Activated CD8-positive, alpha-beta memory T cell treated with anti-CD3 and anti-CD28 coated beads, Interleukin-2, amount 50 U/mL, for 24 hours (primary cell): Measurements from ENCODE around the gene SMYD4.
"Not testable (repeated sequence)": the region's sequence is repeated elsewhere in the genome, so short reads cannot be mapped to it uniquely, and the experiment has no call there.

Experiments
- DNase-seq: peaks from one replicate; pipeline ENCODE4 v3.0.0-alpha.2; 2020; ENCODE audit errors: extremely low read depth

The SMYD4 gene

GRCh38 chr17:1829592-1830257 is at the start of gene SMYD4, which contains the start of gene RPA1:
Gene SMYD4, minus strand, starts transcription at chr17:1829902. Its CDS starts 1,908 bp downstream, at chr17:1827994.
Gene RPA1, plus strand, starts transcription at chr17:1830005. Its CDS starts 89 bp downstream, at chr17:1830094.
- peak; percentile 50 for DNase-seq

GRCh38 chr17:1878419-1879121 is 48.9 kb upstream of the SMYD4 start:
- no peak for DNase-seq

GRCh38 chr17:1875597-1875996 is 45.9 kb upstream of the SMYD4 start:
- no peak for DNase-seq

GRCh38 chr17:1873418-1873817 is 43.7 kb upstream of the SMYD4 start:
- DNase-seq: no peak

GRCh38 chr17:1872976-1873375 is 43.3 kb upstream of the SMYD4 start:
- no peak for DNase-seq

GRCh38 chr17:1872254-1872653 is 42.6 kb upstream of the SMYD4 start:
- no peak for DNase-seq

- DNase-seq: no peak
Observed at GRCh38 chr17:1871756-1872155, 42.1 kb upstream of the SMYD4 start.

GRCh38 chr17:1870592-1870991 is 40.9 kb upstream of the SMYD4 start:
- DNase-seq: no peak

GRCh38 chr17:1868090-1868489 is 38.4 kb upstream of the SMYD4 start:
- DNase-seq: no peak

GRCh38 chr17:1867307-1867706 is 37.6 kb upstream of the SMYD4 start:
- DNase-seq: no peak

GRCh38 chr17:1865252-1866037 is 35.7 kb upstream of the SMYD4 start:
- no peak for DNase-seq

- no peak for DNase-seq
Observed at GRCh38 chr17:1861391-1862010, 31.8 kb upstream of the SMYD4 start.

GRCh38 chr17:1860978-1861377 is 31.3 kb upstream of the SMYD4 start:
- no peak for DNase-seq

- not testable (repeated sequence) for DNase-seq
Observed at GRCh38 chr17:1856462-1856861, 26.8 kb upstream of the SMYD4 start.

- DNase-seq: no peak
Observed at GRCh38 chr17:1853698-1854097, 24.0 kb upstream of the SMYD4 start.

GRCh38 chr17:1852327-1852726 is 22.6 kb upstream of the SMYD4 start:
- DNase-seq: no peak

- DNase-seq: no peak
Observed at GRCh38 chr17:1847191-1847590, 17.5 kb upstream of the SMYD4 start.

- no peak for DNase-seq
Observed at GRCh38 chr17:1843947-1844346, 14.2 kb upstream of the SMYD4 start.

GRCh38 chr17:1839516-1839915 is 9.8 kb upstream of the SMYD4 start:
- DNase-seq: no peak

GRCh38 chr17:1834380-1835149 is 4.9 kb upstream of the SMYD4 start:
- no peak for DNase-seq

GRCh38 chr17:1830288-1830687 is 586 bp upstream of the SMYD4 start:
- DNase-seq: no peak
